ENCODE data around the gene VPS37B.
"Not testable (repeated sequence)": the region's sequence is repeated elsewhere in the genome, so short reads cannot be mapped to it uniquely, and the experiment has no call there.

VPS37B gene

DNA sequence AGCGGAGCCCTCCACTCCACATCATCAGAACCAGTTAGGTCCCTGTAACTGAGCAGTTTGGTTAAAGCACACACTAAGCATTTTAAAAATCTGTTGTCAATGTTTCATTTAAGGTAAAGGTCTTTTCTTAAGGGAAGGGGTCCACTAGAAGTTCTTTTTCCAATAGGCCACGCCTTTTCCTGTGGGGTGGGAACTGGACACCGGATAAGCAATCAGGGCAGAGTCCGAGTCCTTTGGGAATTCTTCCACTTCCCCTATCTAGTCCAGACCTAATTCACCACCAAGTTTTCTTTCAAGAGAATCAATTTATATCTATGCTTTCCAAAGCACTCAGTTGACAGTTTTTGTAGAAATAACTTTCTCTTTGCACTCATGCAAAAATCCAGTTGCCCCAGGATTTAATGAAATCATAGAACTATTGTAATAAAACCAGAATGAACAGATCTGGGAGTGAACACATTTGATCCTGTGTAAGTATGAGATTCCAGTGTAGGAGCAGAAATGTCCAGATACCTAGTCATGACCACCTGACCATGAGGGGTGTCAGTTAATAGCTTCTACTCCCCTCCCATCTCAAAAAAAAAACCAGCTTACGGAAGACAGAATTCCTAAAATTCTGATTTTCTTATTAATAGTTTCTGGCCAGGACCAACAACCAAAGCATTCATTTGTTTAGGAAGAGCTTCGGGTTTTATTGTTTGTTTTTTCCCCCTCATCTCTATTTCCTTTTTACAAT, 11.7 kb downstream of the VPS37B start:
- H3K27ac ChIP-seq = no peak overlapping the region
- TF ChIP-seq ZFX (IDR thresholded peaks at IDR 0.05) = no peak
- TF ChIP-seq, protein P1, sequence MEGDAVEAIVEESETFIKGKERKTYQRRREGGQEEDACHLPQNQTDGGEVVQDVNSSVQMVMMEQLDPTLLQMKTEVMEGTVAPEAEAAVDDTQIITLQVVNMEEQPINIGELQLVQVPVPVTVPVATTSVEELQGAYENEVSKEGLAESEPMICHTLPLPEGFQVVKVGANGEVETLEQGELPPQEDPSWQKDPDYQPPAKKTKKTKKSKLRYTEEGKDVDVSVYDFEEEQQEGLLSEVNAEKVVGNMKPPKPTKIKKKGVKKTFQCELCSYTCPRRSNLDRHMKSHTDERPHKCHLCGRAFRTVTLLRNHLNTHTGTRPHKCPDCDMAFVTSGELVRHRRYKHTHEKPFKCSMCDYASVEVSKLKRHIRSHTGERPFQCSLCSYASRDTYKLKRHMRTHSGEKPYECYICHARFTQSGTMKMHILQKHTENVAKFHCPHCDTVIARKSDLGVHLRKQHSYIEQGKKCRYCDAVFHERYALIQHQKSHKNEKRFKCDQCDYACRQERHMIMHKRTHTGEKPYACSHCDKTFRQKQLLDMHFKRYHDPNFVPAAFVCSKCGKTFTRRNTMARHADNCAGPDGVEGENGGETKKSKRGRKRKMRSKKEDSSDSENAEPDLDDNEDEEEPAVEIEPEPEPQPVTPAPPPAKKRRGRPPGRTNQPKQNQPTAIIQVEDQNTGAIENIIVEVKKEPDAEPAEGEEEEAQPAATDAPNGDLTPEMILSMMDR (conservative IDR thresholded peaks at IDR 0.05) = no peak

DNA sequence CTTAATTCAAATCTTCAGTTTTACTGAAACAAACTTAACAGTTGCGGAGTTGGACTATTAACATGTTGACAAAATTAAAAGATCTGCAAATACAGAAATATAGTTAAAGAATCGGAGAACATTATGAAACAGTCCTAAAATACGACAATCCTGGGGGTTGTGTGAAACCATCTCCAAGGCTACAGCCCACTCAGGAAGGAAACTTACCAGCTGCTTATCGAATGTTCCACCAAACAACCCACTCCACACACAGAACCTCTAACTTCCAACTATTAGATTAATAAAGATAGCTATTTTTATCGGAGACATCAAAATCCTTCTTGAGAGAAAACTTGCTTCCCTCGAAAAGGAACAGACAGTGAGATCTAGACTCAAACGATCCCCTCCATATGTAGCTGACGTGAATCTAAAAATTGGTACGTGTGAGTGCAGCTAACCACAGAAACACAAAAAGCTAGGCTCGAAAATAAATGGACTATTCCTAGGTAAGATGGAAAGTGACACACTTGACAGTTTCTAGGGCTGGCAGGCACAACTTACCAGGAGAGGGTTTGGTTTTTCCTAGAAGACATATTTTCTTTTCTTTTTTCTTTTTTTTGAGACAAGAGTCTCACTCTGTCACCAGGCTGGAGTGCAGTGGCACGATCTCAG, 12.9 kb downstream of the VPS37B start:
- no peak overlapping the region for H3K27ac ChIP-seq
- TF ChIP-seq, protein P1 (conservative IDR thresholded peaks at IDR 0.05) = no peak

DNA sequence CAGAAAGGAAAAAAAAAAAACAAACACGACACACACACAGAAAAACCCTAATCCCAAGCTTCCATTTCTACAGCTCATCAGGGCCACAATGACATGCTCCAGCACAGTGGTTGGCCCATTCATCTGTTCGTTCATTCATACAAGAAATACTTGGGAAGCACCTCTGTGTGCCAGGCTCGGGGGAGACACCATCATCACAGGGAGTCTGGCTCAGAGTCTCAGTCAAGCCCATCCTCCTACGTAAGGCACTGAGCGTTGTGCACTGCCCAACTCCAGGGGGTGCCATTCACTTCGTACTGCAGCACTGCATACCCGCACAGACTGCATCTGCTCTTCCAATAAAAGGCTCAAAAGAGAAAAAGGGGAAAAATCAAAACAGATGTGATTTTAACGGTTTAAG, 15.3 kb downstream of the VPS37B start:
- TF ChIP-seq, protein P1 (conservative IDR thresholded peaks at IDR 0.05) = no peak; the same call in 1 of the 2 replicates
- no peak for TF ChIP-seq ZFX (IDR thresholded peaks at IDR 0.05)
- no peak overlapping the region for H3K27ac ChIP-seq

DNA sequence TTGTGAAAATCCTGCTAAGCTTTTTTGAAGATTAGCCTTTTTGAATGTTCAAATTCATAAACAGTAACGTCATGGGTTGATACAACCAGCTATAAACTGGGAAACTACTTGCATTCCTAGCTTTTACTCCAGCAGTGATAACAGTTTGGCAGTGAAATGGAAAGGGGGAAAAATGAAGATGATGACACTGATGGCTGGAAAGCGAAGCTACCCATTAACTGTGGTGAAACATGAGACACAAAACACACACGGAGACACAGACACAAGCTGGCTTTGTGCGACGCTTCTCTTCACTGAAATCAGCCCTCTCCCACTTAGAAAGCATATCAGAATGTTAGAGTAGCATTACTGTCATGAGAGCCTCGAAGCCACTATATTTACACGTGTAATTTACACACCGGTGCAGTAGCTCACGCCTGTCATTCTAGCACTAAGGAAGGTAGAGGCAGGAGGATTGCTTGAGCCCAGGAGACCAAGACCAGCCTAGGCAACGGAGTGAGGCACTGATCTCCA, 15.7 kb downstream of the VPS37B start:
- TF ChIP-seq ZFX (IDR thresholded peaks at IDR 0.05) = no peak
- TF ChIP-seq, protein P1 (conservative IDR thresholded peaks at IDR 0.05) = no peak
- no peak overlapping the region for H3K27ac ChIP-seq

DNA sequence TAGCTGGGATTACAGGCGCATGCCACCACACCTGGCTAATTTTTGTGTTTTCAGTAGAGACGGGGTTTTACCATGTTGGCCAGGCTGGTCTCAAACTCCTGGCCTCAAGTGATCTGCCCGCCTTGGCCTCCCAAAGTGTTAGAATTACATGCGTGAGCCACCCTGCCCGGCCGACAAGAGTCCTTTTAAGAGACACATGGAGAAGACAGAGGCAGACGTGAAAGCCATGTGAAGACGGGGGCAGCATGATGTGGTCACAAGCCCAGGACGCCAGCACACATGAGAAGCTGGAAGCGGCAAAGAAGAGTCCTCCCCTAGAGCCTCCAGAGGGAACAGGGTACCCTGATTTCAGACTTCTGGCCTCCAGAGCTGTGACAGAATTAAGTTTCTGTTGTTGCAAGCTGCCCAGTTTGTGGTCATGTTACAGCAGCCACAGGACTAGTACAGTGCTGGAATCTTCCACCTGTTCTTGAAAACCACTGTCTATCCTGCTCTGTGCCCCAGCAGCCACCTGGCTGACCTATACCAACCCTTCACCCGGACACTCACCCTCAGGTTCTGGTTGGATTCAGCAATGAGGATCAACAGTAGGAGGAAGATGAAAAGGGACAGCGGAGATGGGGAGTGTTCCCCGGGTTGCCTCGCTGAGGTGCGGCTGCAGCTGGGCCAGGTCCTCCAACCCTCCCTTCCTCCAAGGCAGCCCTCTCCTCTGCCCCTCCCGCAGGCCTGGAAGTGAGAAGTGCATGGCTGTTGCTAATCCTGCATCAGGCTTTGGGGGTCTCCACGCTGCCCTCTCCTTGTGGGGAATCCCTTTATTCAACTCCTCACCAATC, 16.9 kb downstream of the VPS37B start:
- H3K27ac ChIP-seq = no peak overlapping the region
- TF ChIP-seq, protein P1 (conservative IDR thresholded peaks at IDR 0.05) = no peak
- no peak for TF ChIP-seq ZFX (IDR thresholded peaks at IDR 0.05)

DNA sequence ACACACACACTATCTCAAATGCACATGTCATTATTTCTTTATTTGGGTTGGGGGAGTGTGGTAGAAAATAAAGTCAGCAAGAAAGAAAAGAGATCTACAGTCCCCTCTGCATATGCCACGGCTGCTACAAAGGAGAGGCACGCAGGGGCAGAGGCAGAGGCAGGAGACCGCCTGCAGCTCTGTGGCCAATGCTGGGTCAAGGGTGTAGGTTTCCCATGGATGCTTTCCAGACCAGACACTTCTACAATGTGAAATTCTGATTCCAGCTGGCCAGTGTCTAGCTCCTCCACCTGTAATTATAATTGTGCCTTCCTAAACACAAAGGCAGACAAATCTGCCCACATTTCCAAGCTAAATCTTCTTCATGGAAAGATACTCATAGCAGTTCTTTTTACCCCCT, 19.2 kb downstream of the VPS37B start:
- H3K27ac ChIP-seq = no peak overlapping the region
- TF ChIP-seq ZFX (IDR thresholded peaks at IDR 0.05) = no peak
- TF ChIP-seq, protein P1 (conservative IDR thresholded peaks at IDR 0.05) = no peak

DNA sequence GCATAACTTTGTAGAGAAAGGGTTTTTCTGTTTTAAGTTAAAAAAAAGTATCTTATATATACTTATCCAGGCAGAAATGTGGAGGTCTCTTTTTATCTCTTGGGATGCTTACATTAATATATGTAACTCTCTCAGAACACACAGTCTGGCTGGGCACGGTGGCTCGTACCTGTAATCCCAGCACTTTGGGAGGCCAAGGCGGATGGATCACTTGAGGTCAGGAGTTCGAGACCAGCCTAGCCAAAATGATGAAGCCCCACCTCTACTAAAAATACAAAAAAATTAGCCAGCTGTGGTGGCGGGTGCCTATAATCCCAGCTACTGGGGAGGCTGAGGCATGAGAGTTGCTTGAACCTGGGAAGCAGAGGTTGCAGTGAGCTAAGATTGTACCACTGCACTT, 19.6 kb downstream of the VPS37B start:
- not testable (repeated sequence) for H3K27ac ChIP-seq
